ENCODE measurements around the gene GRN. TPM values are rescaled to one million over a fixed set of nuclear protein-coding genes. Genes with fewer than 3 reads are reported as not detected.

The GRN gene
- total RNA-seq, 1 experiment from 2014 or later, result 206 TPM

GRCh38 chr17:44348234-44348987 lies 3.3 kb downstream of the GRN start:
- no peak overlapping the region for H3K27ac ChIP-seq (ENCODE audit: low read depth, low read length)
- CTCF ChIA-PET, result interaction anchor here (1.3 to 2.3 kb wide), 2 partner anchors 15 to 139 kb away, joined by 4 to 13 read pairs; partner anchors contain the start of gene FAM171A2
- DNase-seq (ENCODE audit: low read depth, low spot score), result no peak
- RAD21 ChIA-PET (ENCODE audit: low non-redundant PET in 1 of 2, low total read pairs in 2 of 2, uncharacterized antibody in 2 of 2, unreplicated experiment in 2 of 2), result no interaction called here
- H2AFZ ChIP-seq (ENCODE audit: low read depth, low read length, poor library complexity, severe bottlenecking), result no peak overlapping the region
- no peaks in the 10 kb centered on the region for H3K27me3 ChIP-seq (ENCODE audit: insufficient read depth, low read length)
- no peaks in the 10 kb centered on the region for H3K79me2 ChIP-seq (ENCODE audit: insufficient read depth, low read length)
- intact Hi-C loops (cut with micrococcal nuclease), result no loop called here
- peaks cover 0 to 4% of the 10 kb centered on the region in 2 experiments; a peak in 1 of 4 replicates for H3K36me3 ChIP-seq (ENCODE audit: control insufficient read depth in 1 of 2, insufficient read depth in 2 of 2, low read length in 2 of 2)
- H3K4me2 ChIP-seq (ENCODE audit: low read length), result no peak overlapping the region
- H3K9ac ChIP-seq (ENCODE audit: low read length), result no peak overlapping the region
- BruUV-seq (replicated peaks), result no TSS peak
- H3K4me1 ChIP-seq (ENCODE audit: control insufficient read depth in 1 of 2, insufficient read depth in 2 of 2, low read length in 2 of 2), result peaks cover 4 to 18% of the 10 kb centered on the region in 2 experiments; a peak in 3 of 4 replicates
- POLR2A ChIA-PET, result no interaction called here
- H3K4me3 ChIP-seq (replicated peaks in 1 of 2; ENCODE audit: low read depth in 1 of 2, low read length in 2 of 2), result no peak overlapping the region
- no peak for ATAC-seq
- H3K9me3 ChIP-seq (ENCODE audit: control insufficient read depth in 1 of 2, insufficient read depth in 1 of 2, low read depth in 1 of 2, low read length in 2 of 2), result no peaks in the 10 kb centered on the region
- H3K9me2 ChIP-seq (ENCODE audit: insufficient read depth), result no peaks in the 10 kb centered on the region
- TF ChIP-seq JUND (IDR thresholded peaks at IDR 0.05) (no peak), POLR2A (IDR thresholded peaks at IDR 0.05; ENCODE audit: borderline replicate concordance, extremely low read depth, insufficient read depth, insufficient read length) (no peak), FOSL1 (IDR thresholded peaks at IDR 0.05; ENCODE audit: low read depth) (no peak), ZNF274 (IDR thresholded peaks at IDR 0.05; ENCODE audit: low read depth, low read length) (no peak), ATF3 (IDR thresholded peaks at IDR 0.05) (no peak), ELF1 (IDR thresholded peaks at IDR 0.05; ENCODE audit: borderline replicate concordance, low read depth) (no peak), SIN3A (IDR thresholded peaks at IDR 0.05; ENCODE audit: low read depth) (no peak), EGR1 (IDR thresholded peaks at IDR 0.05; ENCODE audit: low read depth) (no peak), SRF (IDR thresholded peaks at IDR 0.05; ENCODE audit: low read depth) (no peak), REST (IDR thresholded peaks at IDR 0.05; ENCODE audit: low read depth) (no peak), CEBPB (IDR thresholded peaks at IDR 0.05; ENCODE audit: low read depth) (no peak), CBX3 (IDR thresholded peaks at IDR 0.05; ENCODE audit: low read depth) (no peak)
- H4K20me1 ChIP-seq (ENCODE audit: insufficient read depth), result no peaks in the 10 kb centered on the region

All from HCT116 (cell line).